Body of pancreas (tissue), 4 donors: Measurements from ENCODE around the gene SCN5A. TPM values are rescaled to one million over a fixed set of nuclear protein-coding genes. Genes with fewer than 3 reads are reported as not detected.

Experiments used
- ATAC-seq: fragments of 150-250 bp; one replicate; pipeline ENCODE4 v1.9.1; 2016
- DNase-seq, 4 donors: peaks; one replicate each; pipeline ENCODE4 v3.0.0-alpha.2; 2019
- H3K27ac ChIP-seq, 4 donors: fragments of 200-600 bp; sonication (generic); 1 replicate in 3 of 4; 2 replicates in 1 of 4; pipeline versions ENCODE4 v1.5.1 to v1.6.1; 2016 to 2019; ENCODE audit warnings: mild to moderate bottlenecking in 1 of 4, mixed read lengths in 1 of 4, moderate library complexity in 1 of 4
- H3K27me3 ChIP-seq, 2 donors: fragments of 200-600 bp; sonication (generic); one replicate each; pipeline ENCODE4 v1.6.0; 2016; ENCODE audit warnings: mild to moderate bottlenecking in 1 of 2
- H3K36me3 ChIP-seq, 2 donors: fragments of 200-600 bp; sonication (generic); replicated peaks in 1 of 2; 2 replicates each; pipeline ENCODE4 v1.5.1; 2016; ENCODE audit warnings: low read depth in 2 of 2; ENCODE audit not compliant: insufficient read depth in 1 of 2
- H3K4me1 ChIP-seq: fragments of 200-600 bp; sonication (generic); one replicate; pipeline ENCODE4 v1.6.0; 2016
- H3K4me3 ChIP-seq, 2 donors: fragments of 200-600 bp; sonication (generic); 1 replicate in 1 of 2; 2 replicates in 1 of 2; pipeline ENCODE4 v1.5.1; 2016 to 2019
- H3K9me3 ChIP-seq, 3 donors: fragments of 200-600 bp; sonication (generic); 1 replicate in 2 of 3; 2 replicates in 1 of 3; pipeline ENCODE4 v1.5.1; 2016
- POLR2A ChIP-seq, 3 donors: fragments of 450-650 bp; IDR thresholded peaks; one replicate each; pipeline ENCODE4 v1.6.1; 2016; ENCODE audit warnings: antibody characterized with exemption in 3 of 3, mild to moderate bottlenecking in 2 of 3
- WGBS, 2 donors: methylation state at CpG; one replicate each; pipeline ENCODE4 v1.1.5; 2017; 5-methylcytosine and 5-hydroxymethylcytosine counted together
- intact Hi-C: fragments of 100-400 bp; cut with DNase I; formaldehyde crosslinking; loops from one replicate; pipeline ENCODE4 v1.15.1; 2023
- total RNA-seq, 2 donors: library from RNA; depleted of rRNA; stranded (reverse); fragments of >200 nt; gene quantifications; one replicate each; pipeline ENCODE4 v1.1.0, GENCODE V29; 2016
- TF ChIP-seq, protein P1 (sequence below), 7 experiments: fragments of 450-650 bp in 4 of 7; fragments of 200-600 bp in 3 of 7; sonication (generic) in 3 of 7; IDR thresholded peaks; one replicate each; pipeline ENCODE4 v1.5.1; 2016 to 2019; ENCODE audit warnings: antibody characterized with exemption in 7 of 7

SCN5A gene
- total RNA-seq, 2 donors from 2014 or later: 0.26 TPM; not detected in 1

DNA sequence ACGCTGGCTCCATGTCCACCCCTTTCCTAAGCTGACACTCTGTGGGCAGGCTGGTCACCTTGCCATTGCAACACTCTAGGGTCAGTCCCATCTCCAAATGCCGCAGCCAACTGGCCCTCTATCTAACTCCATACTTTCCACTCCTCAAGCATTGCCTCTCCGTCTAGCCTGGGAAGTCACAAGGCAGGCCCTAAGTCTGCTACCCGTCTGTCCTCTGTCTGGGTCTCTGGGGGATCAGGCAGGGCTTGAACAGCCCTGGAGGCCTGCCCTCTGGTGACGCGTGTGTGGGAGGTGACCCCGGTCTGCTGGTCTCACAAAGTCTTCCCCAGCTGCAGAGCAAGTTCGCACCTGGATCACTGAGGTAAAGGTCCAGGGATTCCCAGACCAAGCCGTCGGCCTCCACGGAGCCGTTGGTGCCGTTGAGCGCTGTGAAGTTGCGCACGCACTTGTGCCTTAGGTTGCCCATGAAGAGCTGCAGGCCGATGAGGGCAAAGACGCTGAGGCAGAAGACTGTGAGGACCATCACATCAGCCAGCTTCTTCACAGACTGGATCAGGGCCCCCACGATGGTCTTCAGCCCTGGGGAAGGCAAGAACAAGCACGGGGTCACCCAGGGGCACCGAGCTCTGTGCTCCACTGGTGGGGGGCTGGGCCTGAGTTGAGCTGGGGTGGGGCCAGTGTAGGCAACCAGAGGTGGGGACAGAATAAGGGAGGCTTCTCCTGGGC is 39.9 kb downstream of the SCN5A start:
- no peaks in the 10 kb centered on the region for H3K9me3 ChIP-seq
- H3K4me1 ChIP-seq: no peaks in the 10 kb centered on the region
- intact Hi-C loops: no loop called here
- TF ChIP-seq, protein P1, sequence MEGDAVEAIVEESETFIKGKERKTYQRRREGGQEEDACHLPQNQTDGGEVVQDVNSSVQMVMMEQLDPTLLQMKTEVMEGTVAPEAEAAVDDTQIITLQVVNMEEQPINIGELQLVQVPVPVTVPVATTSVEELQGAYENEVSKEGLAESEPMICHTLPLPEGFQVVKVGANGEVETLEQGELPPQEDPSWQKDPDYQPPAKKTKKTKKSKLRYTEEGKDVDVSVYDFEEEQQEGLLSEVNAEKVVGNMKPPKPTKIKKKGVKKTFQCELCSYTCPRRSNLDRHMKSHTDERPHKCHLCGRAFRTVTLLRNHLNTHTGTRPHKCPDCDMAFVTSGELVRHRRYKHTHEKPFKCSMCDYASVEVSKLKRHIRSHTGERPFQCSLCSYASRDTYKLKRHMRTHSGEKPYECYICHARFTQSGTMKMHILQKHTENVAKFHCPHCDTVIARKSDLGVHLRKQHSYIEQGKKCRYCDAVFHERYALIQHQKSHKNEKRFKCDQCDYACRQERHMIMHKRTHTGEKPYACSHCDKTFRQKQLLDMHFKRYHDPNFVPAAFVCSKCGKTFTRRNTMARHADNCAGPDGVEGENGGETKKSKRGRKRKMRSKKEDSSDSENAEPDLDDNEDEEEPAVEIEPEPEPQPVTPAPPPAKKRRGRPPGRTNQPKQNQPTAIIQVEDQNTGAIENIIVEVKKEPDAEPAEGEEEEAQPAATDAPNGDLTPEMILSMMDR (IDR thresholded peaks at IDR 0.05): no peak
- no peak for TF ChIP-seq POLR2A (IDR thresholded peaks at IDR 0.05)
- DNase-seq (peak in 1 of 4 donors; percentile 7), ATAC-seq (no peak)
- WGBS, 2 donors: 81 to 84% methylated on average over 15 to 21 of the region's 21 CpGs
- H3K4me3 ChIP-seq: no peak overlapping the region
- no peak overlapping the region for H3K27ac ChIP-seq
- no peaks in the 10 kb centered on the region for H3K27me3 ChIP-seq
- H3K36me3 ChIP-seq: no peaks in the 10 kb centered on the region

DNA sequence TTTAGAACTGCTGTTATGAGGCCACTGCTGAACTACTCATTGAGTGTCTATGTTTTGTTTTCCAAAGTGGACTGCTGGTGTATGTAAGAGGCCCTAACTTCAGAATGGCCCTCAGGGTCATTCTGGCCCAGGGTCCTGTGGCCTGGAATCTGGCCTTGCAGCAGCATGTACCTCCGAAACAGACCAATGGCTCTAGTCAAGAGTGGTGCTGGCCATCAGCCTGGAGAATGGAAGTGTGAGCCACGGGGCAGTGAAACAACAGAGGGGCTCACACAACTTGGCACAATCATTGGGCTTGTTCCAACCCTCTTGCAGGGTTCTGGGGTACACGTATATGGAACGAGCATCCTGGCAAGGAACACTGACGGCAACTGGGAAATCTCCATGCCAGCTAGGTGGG is 40.5 kb downstream of the SCN5A start:
- no peaks in the 10 kb centered on the region for H3K4me1 ChIP-seq
- H3K36me3 ChIP-seq: no peaks in the 10 kb centered on the region
- H3K27ac ChIP-seq: no peak overlapping the region
- DNase-seq: peak in 1 of 4 donors; percentile 3
- no peaks in the 10 kb centered on the region for H3K27me3 ChIP-seq
- no peak for TF ChIP-seq POLR2A (IDR thresholded peaks at IDR 0.05)
- TF ChIP-seq, protein P1 (IDR thresholded peaks at IDR 0.05): no peak
- ATAC-seq: no peak
- H3K9me3 ChIP-seq: no peaks in the 10 kb centered on the region
- WGBS, 2 donors: 80 to 86% methylated on average over 5 of the region's 5 CpGs
- intact Hi-C loops: no loop called here
- H3K4me3 ChIP-seq: no peak overlapping the region

DNA sequence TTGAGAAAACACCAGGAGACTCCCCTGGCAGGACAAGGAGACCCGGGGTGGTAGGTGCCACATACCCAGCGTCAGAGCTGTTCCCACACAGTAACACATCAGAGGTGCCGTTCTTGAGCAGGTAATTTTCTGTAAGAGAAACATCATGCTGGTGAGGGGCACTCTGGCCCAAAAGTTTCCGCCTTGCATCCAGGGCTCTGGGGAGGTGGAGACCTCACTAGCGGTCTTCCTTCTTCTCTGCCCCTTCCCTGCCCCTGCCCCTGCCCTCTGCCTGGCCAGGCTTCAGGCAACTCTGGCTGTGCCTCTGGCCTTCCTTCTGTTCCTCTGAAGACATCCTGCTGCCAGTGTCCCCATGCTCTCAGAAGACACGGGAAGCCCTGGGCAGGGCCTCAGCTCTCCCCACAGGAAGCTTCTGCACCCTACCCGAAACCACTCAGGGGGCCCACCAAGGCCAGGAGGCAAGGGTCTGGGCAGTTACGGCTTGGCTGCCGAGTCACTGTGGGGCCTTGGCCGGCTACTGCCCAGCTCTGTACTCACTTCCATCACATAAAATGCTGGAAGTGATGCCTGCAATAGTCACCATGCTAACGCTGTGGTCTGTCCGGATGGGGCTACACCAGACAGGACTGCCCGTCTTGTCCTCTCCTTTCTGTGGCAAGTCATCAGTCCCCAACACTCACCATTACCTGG is 41.3 kb downstream of the SCN5A start:
- H3K36me3 ChIP-seq: no peaks in the 10 kb centered on the region
- WGBS, 2 donors: 63 to 72% methylated on average over 10 to 13 of the region's 13 CpGs
- TF ChIP-seq POLR2A (IDR thresholded peaks at IDR 0.05): no peak
- TF ChIP-seq, protein P1 (IDR thresholded peaks at IDR 0.05): no peak
- H3K4me1 ChIP-seq: no peaks in the 10 kb centered on the region
- intact Hi-C loops: no loop called here
- H3K27ac ChIP-seq: no peak overlapping the region
- no peak overlapping the region for H3K4me3 ChIP-seq
- DNase-seq (peak in 1 of 4 donors; percentile 7), ATAC-seq (no peak)
- H3K27me3 ChIP-seq: no peaks in the 10 kb centered on the region
- H3K9me3 ChIP-seq: no peaks in the 10 kb centered on the region

DNA sequence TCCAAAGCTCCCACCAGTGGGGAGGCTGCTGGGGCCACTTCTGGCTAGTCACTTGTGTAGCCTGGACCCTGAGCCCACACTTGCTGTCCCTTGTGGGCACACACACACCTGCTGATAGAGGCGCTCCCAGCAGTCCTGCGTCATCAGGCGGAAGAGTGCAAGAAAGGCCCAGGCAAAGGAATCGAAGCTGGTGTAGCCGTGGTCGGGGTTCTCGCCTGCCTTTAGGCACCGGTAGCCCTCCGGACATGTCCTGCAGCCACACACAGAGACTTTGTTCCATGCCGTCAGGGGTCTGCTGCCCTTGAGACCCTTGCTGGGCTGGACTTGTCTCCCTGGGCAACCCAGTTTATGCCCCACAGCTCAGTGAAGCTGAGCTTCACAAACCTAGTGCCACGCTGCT is 42.9 kb downstream of the SCN5A start:
- Histone ChIP-seq H3K36me3 (no peaks in the 10 kb centered on the region), H3K4me3 (no peak overlapping the region), H3K27me3 (no peaks in the 10 kb centered on the region), H3K27ac (no peak overlapping the region), H3K4me1 (no peaks in the 10 kb centered on the region), H3K9me3 (no peaks in the 10 kb centered on the region)
- TF ChIP-seq, protein P1 (IDR thresholded peaks at IDR 0.05): no peak
- no peak for TF ChIP-seq POLR2A (IDR thresholded peaks at IDR 0.05)
- ATAC-seq (no peak), DNase-seq (no peak)
- intact Hi-C loops: no loop called here
- 74 to 85% methylated on average over 8 to 11 of the region's 11 CpGs for WGBS, 2 donors
